ENCODE results near the gene ZNF235.

DNA sequence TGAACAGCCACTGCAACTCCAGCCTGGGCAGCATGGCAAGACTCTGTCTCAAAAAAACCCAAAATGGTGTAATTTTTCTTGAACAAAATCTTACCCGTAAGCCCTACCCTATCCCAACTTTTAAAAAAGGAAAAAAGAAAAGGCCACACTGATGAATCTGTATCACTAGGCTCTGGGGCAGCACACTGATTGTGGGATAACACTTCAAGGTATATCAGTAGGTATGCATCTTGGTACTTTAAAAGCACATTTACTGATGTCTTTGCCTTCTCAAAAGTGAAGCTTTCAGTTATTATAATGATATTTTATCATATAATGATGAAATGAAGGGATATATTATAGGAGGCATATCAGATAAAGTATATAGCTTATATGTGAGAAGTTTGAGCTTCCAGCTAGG, 27.3 kb upstream of the ZNF235 start:
- TF ChIP-seq, protein P1, sequence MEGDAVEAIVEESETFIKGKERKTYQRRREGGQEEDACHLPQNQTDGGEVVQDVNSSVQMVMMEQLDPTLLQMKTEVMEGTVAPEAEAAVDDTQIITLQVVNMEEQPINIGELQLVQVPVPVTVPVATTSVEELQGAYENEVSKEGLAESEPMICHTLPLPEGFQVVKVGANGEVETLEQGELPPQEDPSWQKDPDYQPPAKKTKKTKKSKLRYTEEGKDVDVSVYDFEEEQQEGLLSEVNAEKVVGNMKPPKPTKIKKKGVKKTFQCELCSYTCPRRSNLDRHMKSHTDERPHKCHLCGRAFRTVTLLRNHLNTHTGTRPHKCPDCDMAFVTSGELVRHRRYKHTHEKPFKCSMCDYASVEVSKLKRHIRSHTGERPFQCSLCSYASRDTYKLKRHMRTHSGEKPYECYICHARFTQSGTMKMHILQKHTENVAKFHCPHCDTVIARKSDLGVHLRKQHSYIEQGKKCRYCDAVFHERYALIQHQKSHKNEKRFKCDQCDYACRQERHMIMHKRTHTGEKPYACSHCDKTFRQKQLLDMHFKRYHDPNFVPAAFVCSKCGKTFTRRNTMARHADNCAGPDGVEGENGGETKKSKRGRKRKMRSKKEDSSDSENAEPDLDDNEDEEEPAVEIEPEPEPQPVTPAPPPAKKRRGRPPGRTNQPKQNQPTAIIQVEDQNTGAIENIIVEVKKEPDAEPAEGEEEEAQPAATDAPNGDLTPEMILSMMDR (IDR thresholded peaks at IDR 0.05; ENCODE audit: low read depth, low read length), result no peak
- TF ChIP-seq EZH2phosphoT487 (IDR thresholded peaks at IDR 0.05; ENCODE audit: low read depth), result no peak

All from OCI-LY3 (cell line).